ENCODE data around the gene BTBD9. TPM values are rescaled to one million over a fixed set of nuclear protein-coding genes. Genes with fewer than 3 reads are reported as not detected.

The BTBD9 gene
- total RNA-seq, 4 donors from 2014 or later = 5.5 to 14.1 (median 6.3) TPM

GRCh38 chr6:38686270-38687042 is 46.7 kb upstream of the BTBD9 start:
- TF ChIP-seq POLR2A (IDR thresholded peaks at IDR 0.05) = no peak
- TF ChIP-seq CTCF (IDR thresholded peaks at IDR 0.05 in 4 of 5, conservative IDR thresholded peaks at IDR 0.05 in 1 of 5) = no peak
- in situ Hi-C loops (cut with MboI; ENCODE audit: low sequenced_read_pairs in 4 of 4) (no loop called here), intact Hi-C loops (cut with DNase I; ENCODE audit: low total_unique reads) (no loop called here)
- Histone ChIP-seq H3K4me3 (no peak overlapping the region), H3K9me3 (no peaks in the 10 kb centered on the region), H3K4me1 (peaks cover 7 to 15% of the 10 kb centered on the region in 2 donors), H3K27me3 (no peaks in the 10 kb centered on the region), H3K36me3 (peaks cover 0 to 27% of the 10 kb centered on the region in 2 donors), H3K27ac (no peak overlapping the region)
- no peak for ATAC-seq
- no peak for DNase-seq

GRCh38 chr6:38684904-38685303 is 45.2 kb upstream of the BTBD9 start:
- Histone ChIP-seq H3K36me3 (peaks cover 0 to 27% of the 10 kb centered on the region in 2 donors), H3K27ac (no peak overlapping the region), H3K9me3 (no peaks in the 10 kb centered on the region), H3K4me1 (peaks cover 7 to 15% of the 10 kb centered on the region in 2 donors), H3K4me3 (no peak overlapping the region), H3K27me3 (no peaks in the 10 kb centered on the region)
- TF ChIP-seq POLR2A (IDR thresholded peaks at IDR 0.05) (no peak), CTCF (IDR thresholded peaks at IDR 0.05 in 4 of 5, conservative IDR thresholded peaks at IDR 0.05 in 1 of 5) (no peak)
- in situ Hi-C loops (cut with MboI; ENCODE audit: low sequenced_read_pairs in 4 of 4) = no loop called here
- DNase-seq (no peak), ATAC-seq (no peak)
- intact Hi-C loops (cut with DNase I; ENCODE audit: low total_unique reads) = no loop called here

GRCh38 chr6:38684237-38684636 is 44.5 kb upstream of the BTBD9 start:
- no peak overlapping the region for H3K4me3 ChIP-seq
- DNase-seq = no peak
- peaks cover 0 to 27% of the 10 kb centered on the region in 2 donors for H3K36me3 ChIP-seq
- ATAC-seq = no peak
- in situ Hi-C loops (cut with MboI; ENCODE audit: low sequenced_read_pairs in 4 of 4) = no loop called here
- no peak overlapping the region for H3K27ac ChIP-seq
- TF ChIP-seq CTCF (IDR thresholded peaks at IDR 0.05 in 4 of 5, conservative IDR thresholded peaks at IDR 0.05 in 1 of 5) = no peak
- no peak for TF ChIP-seq POLR2A (IDR thresholded peaks at IDR 0.05)
- no peaks in the 10 kb centered on the region for H3K27me3 ChIP-seq
- H3K4me1 ChIP-seq = peaks cover 7 to 15% of the 10 kb centered on the region in 2 donors
- intact Hi-C loops (cut with DNase I; ENCODE audit: low total_unique reads) = no loop called here
- no peaks in the 10 kb centered on the region for H3K9me3 ChIP-seq

- DNase-seq (no peak), ATAC-seq (no peak)
- intact Hi-C loops (cut with DNase I; ENCODE audit: low total_unique reads) = no loop called here
- Histone ChIP-seq H3K27me3 (no peaks in the 10 kb centered on the region), H3K9me3 (no peaks in the 10 kb centered on the region), H3K4me1 (peaks cover 0 to 4% of the 10 kb centered on the region in 2 donors), H3K4me3 (no peak overlapping the region), H3K27ac (no peak overlapping the region), H3K36me3 (peaks cover 2 to 36% of the 10 kb centered on the region in 2 donors)
- in situ Hi-C loops (cut with MboI; ENCODE audit: low sequenced_read_pairs in 4 of 4) = no loop called here
- TF ChIP-seq POLR2A (IDR thresholded peaks at IDR 0.05) (no peak), CTCF (IDR thresholded peaks at IDR 0.05 in 4 of 5, conservative IDR thresholded peaks at IDR 0.05 in 1 of 5) (no peak)
These were observed 42.1 kb upstream of the BTBD9 start for GRCh38 chr6:38681850-38682249.
